Measurements from ENCODE around the gene C1RL. TPM values are rescaled to one million over a fixed set of nuclear protein-coding genes. Genes with fewer than 3 reads are reported as not detected.

Gene C1RL
- total RNA-seq, 1 donor from 2014 or later = 196 TPM

DNA sequence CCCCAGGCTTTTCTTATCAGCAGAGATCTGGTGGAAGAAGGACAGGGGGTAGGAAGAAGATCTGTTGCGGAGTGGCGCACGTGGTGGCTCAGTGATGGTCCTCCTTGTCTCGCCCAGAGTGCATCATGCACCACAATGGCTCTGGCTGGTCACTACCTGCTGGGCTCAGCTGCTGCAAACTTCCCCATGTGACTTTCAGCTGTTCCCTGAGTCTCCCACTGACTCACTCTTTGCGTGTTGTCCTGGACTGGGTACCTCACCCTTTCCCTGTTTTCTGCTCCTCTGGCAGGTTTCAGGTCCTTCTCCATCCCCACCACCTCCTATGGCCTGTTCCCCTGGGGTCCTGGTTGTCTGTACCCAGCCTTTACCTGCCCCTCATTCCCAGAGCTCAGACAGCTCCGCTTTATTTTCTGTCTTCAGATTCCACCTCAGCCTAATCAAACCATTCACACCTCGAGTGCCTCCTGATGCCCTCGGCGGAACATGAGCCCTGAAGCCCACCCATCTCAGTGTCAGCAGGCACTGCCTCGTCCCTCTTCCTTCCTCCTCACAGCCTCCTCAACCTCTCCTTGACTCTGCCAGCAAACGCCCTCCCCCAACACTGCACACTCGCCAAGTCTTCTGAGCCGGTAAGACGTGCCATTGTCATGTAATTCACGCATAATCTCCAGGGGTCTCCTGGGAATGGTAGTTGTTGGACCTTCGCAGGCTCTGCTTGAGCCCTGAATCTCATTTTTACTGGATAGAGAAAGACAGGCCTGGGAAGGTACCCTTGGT lies 18.6 kb downstream of the C1RL start:
- intact Hi-C loops (cut with DNase I) = loop anchor here (5.0 kb wide), 1 partner anchor 73 kb away; the partner anchor contains the start of gene LPCAT3
- H3K27ac ChIP-seq = peak overlapping the region; percentile 77 to 79
- peaks cover 0 to 12% of the 10 kb centered on the region in 2 donors for H3K4me1 ChIP-seq
- peak in 1 of 2 donors; percentile 61 for DNase-seq (ENCODE audit: low spot score in 2 of 2)
- H3K36me3 ChIP-seq = peaks cover 27 to 46% of the 10 kb centered on the region in 2 donors
- H3K9me3 ChIP-seq = no peaks in the 10 kb centered on the region
- no peaks in the 10 kb centered on the region for H3K27me3 ChIP-seq
- peak overlapping the region; percentile 51 to 62 for H3K4me3 ChIP-seq
- no peak for TF ChIP-seq CTCF (IDR thresholded peaks at IDR 0.05)

DNA sequence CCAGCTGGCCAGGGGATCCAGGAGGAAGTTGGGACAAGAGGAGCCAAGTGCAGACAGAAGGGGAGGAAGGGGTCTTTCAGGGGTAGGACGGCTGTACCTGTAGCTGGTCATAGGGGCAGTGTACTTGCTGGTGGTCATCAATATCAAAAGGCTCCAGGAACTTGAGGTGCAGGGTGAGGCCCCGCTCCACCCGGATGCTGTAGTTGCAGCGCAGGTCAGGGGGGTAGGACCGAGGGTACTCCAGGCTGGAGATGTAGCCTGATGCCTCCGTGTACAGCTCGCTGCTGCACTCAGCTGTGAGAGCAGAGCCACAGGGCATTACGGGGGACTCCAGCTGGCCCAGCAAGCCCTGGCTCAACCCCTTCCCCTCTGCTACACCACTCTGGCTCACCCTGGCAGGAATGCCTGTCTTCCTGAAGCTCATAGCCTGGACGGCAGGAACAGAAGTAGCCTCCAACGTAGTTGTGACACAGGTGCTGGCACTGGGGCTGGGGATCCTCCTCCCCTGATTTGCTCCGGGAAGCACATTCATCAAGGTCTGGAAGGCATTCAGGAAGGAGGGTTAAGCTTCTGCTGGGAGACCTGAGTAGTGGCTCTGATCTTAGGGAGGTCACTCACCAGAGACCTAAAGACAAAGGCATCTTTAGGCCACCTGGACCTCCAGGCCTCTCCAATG lies 19.7 kb downstream of the C1RL start:
- no peak for TF ChIP-seq CTCF (IDR thresholded peaks at IDR 0.05)
- Histone ChIP-seq H3K9me3 (no peaks in the 10 kb centered on the region), H3K4me1 (peaks cover 0 to 12% of the 10 kb centered on the region in 2 donors), H3K27me3 (no peaks in the 10 kb centered on the region), H3K36me3 (peaks cover 36 to 56% of the 10 kb centered on the region in 2 donors), H3K4me3 (peak overlapping the region in 1 of 2 donors; percentile 2), H3K27ac (peak overlapping the region; percentile 77 to 79)
- DNase-seq (ENCODE audit: low spot score in 2 of 2) = peak in 1 of 2 donors; percentile 62
- intact Hi-C loops (cut with DNase I) = no loop called here

DNA sequence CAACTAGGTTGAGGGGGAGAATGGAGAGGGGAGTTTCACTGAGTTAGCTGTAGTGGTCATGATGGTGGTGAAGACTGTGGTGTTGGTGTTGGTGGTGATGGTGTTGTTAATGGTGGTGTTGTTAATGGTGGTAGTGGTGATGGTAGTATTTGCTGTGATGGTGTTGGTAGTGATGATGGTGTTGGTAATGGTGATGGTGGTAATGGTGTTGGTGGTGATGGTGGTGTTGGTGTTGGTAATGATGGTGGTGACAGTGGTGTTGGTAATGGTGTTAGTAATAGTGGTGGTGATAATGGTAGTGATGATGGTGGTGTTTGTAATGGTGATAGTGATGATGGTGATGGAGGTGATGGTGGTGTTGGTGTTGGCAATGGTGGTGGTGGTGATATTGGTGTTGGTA lies 25.9 kb downstream of the C1RL start:
- Histone ChIP-seq H3K4me3 (no peak overlapping the region), H3K9me3 (no peaks in the 10 kb centered on the region), H3K36me3 (peaks cover 51 to 70% of the 10 kb centered on the region in 2 donors), H3K27me3 (no peaks in the 10 kb centered on the region), H3K27ac (no peak overlapping the region), H3K4me1 (peaks cover 3 to 11% of the 10 kb centered on the region in 2 donors)
- intact Hi-C loops (cut with DNase I) = no loop called here
- TF ChIP-seq CTCF (IDR thresholded peaks at IDR 0.05) = no peak
- DNase-seq (ENCODE audit: low spot score in 2 of 2) = no peak

DNA sequence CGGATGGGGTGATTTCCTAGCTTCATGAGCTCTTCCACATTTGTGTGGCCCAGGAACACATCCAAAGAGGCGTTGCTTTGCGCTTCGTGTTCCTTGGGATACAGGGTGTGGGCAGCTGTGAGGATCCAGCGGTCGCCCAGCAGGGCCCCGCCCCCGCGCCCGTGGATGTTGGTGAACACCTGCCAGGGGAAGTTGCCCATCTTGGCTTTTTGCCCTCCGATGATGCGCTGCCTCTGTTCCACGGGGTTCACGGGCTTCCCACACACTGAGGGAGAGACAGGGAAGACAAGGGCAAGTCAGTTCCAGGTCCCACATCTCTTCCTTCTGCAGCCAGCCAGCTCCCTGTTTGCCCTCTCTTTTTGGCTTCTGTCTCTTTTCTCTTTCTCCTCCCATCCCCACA lies 28.0 kb downstream of the C1RL start:
- no peak for TF ChIP-seq CTCF (IDR thresholded peaks at IDR 0.05)
- H3K4me3 ChIP-seq = no peak overlapping the region
- H3K9me3 ChIP-seq = no peaks in the 10 kb centered on the region
- peak overlapping the region in 1 of 2 donors; percentile 33 for H3K27ac ChIP-seq
- DNase-seq (ENCODE audit: low spot score in 2 of 2) = no peak
- H3K4me1 ChIP-seq = peaks cover 3 to 11% of the 10 kb centered on the region in 2 donors
- intact Hi-C loops (cut with DNase I) = no loop called here
- H3K27me3 ChIP-seq = no peaks in the 10 kb centered on the region
- H3K36me3 ChIP-seq = peaks cover 42 to 49% of the 10 kb centered on the region in 2 donors

DNA sequence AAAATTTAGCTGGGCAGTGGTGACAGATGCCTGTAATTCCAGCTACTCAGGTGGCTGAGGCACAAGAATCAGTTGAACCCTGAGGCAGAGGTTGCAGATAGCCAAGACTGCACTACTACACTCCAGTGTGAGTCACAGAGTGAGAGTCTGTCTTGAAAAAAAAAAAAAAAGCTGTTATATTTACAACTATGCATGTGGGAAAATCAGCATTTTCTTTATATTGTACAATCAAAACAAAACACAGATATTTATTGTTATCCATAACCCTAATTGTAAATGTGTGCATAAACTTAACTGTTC lies 29.2 kb downstream of the C1RL start:
- no peak for TF ChIP-seq CTCF (IDR thresholded peaks at IDR 0.05)
- DNase-seq (ENCODE audit: low spot score in 2 of 2) = no peak

More for the DNA sequence above, 29.2 kb downstream of the C1RL start:
- Histone ChIP-seq H3K4me3 (no peak overlapping the region), H3K27ac (peak overlapping the region; percentile 74 to 83), H3K27me3 (no peaks in the 10 kb centered on the region), H3K36me3 (peaks cover 30 to 36% of the 10 kb centered on the region in 2 donors), H3K4me1 (peaks cover 3 to 11% of the 10 kb centered on the region in 2 donors), H3K9me3 (no peaks in the 10 kb centered on the region)
- intact Hi-C loops (cut with DNase I) = loop anchor here (1.0 kb wide), 2 partner anchors 13 to 19 kb away; partner anchors contain the start of genes C1R and C1S
